HPDE6-E6E7 (cell line): Measurements from ENCODE around the gene STAT2.

ENCODE experiments used
- DNase-seq: peaks from one replicate; pipeline ENCODE4 v3.0.0; 2011; ENCODE audit warnings: missing footprints; ENCODE audit errors: extremely low spot score

STAT2 gene

GRCh38 chr12:56293795-56294194 lies 66.1 kb downstream of the STAT2 start:
- no peak for DNase-seq
